ENCODE data around the gene CGB7. TPM values are rescaled to one million over a fixed set of nuclear protein-coding genes. Genes with fewer than 3 reads are reported as not detected.
"Not testable (repeated sequence)": the region's sequence is repeated elsewhere in the genome, so short reads cannot be mapped to it uniquely, and the experiment has no call there.

Gene CGB7
- total and polyA plus RNA-seq, 2 experiments from 2014 or later, result 0.54 to 2.2 TPM

DNA sequence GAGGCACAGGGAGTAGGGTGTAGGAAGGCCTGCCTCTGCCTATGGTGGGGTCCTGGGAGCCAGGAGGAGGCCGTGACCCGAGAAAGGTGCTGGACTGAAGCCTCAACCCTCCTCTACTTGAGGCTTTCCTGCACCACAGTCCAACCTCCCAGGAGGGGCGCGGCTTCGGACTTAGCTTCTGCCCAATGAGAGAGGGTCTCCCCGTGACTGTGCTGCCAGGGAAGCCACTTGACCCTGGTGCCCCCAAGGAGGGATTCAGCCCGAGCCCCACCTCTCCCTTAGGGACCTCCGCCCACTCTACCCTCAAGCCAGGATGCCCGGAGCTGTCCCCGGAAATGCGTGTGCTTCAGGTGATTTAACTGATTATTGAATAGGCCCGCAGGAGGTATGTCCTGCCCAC is 8.5 kb downstream of the CGB7 start, which contains the start of gene CGB8:
CGB8 (minus strand) TSS at position 101 of the 400 bp plus-strand sequence. CDS start 372 bp downstream, outside the sequence.
- H3K27ac ChIP-seq; H3K9ac ChIP-seq; H3F3A ChIP-seq (ENCODE audit: insufficient read depth); H3K79me2 ChIP-seq (ENCODE audit: insufficient read depth); H3K9me2 ChIP-seq (ENCODE audit: insufficient read depth); H3K4me2 ChIP-seq (ENCODE audit: unreplicated experiment); H2AFZ ChIP-seq; H3K9me3 ChIP-seq (ENCODE audit: low read depth); H3K27me3 ChIP-seq (replicated peaks; ENCODE audit: insufficient read depth); in situ Hi-C loops (cut with MboI); DNase-seq; H3K4me1 ChIP-seq (ENCODE audit: insufficient read depth); H4K20me1 ChIP-seq (ENCODE audit: insufficient read depth); H3K36me3 ChIP-seq (ENCODE audit: low read depth); H3K4me3 ChIP-seq: not testable (repeated sequence)
- WGBS, 2 experiments (ENCODE audit: low coverage in 1 of 2, low lambda C conversion rate in 2 of 2, missing lambda C conversion rate in 2 of 2), result 70 to 89% methylated on average over 5 to 10 of the region's 12 CpGs

DNA sequence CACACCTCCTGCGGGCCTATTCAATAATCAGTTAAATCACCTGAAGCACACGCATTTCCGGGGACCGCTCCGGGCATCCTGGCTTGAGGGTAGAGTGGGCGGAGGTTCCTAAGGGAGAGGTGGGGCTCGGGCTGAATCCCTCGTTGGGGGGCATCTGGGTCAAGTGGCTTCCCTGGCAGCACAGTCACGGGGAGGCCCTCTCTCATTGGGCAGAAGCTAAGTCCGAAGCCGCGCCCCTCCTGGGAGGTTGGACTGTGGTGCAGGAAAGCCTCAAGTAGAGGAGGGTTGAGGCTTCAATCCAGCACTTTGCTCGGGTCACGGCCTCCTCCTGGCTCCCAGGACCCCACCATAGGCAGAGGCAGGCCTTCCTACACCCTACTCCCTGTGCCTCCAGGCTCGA is 14.0 kb downstream of the CGB7 start, which contains the start of gene CGB5:
CGB5 (plus strand) TSS at position 301 of the 400 bp plus-strand sequence. CDS start 362 bp downstream, outside the sequence.
- H3F3A ChIP-seq (ENCODE audit: insufficient read depth); H3K36me3 ChIP-seq (ENCODE audit: low read depth); in situ Hi-C loops (cut with MboI); H3K4me2 ChIP-seq (ENCODE audit: unreplicated experiment); H3K9me2 ChIP-seq (ENCODE audit: insufficient read depth); DNase-seq; H3K79me2 ChIP-seq (ENCODE audit: insufficient read depth); H2AFZ ChIP-seq; H3K27me3 ChIP-seq (replicated peaks; ENCODE audit: insufficient read depth); H3K9me3 ChIP-seq (ENCODE audit: low read depth); H3K4me3 ChIP-seq; H3K27ac ChIP-seq; H3K9ac ChIP-seq; H3K4me1 ChIP-seq (ENCODE audit: insufficient read depth); H4K20me1 ChIP-seq (ENCODE audit: insufficient read depth): not testable (repeated sequence)
- 72 to 81% methylated on average over 12 to 15 of the region's 15 CpGs for WGBS, 2 experiments (ENCODE audit: low coverage in 1 of 2, low lambda C conversion rate in 2 of 2, missing lambda C conversion rate in 2 of 2)

DNA sequence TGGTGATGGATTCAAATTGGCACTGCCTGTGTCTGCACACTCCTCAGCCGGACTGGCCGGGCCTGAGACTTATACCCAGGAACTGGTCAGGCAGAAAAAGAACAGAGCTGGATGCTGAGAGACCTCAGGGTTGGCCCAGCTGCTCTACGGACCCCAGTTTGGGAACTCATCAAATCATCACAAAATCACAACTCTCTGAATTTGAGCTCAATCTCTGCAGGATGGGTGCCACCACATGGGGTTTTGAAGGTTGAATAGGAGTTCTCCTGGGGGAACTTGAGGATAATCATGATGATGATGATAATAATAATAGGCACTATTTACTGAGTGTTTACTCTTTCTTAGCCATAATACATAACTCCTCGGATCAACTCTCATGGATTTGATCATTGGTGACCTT is 14.9 kb downstream of the CGB7 start:
- WGBS, 2 experiments (ENCODE audit: low coverage in 1 of 2, low lambda C conversion rate in 2 of 2, missing lambda C conversion rate in 2 of 2), result 86 to 88% methylated on average over 2 of the region's 4 CpGs
- H2AFZ ChIP-seq; H3K79me2 ChIP-seq (ENCODE audit: insufficient read depth); in situ Hi-C loops (cut with MboI); H3K9ac ChIP-seq; H4K20me1 ChIP-seq (ENCODE audit: insufficient read depth); H3F3A ChIP-seq (ENCODE audit: insufficient read depth); H3K4me2 ChIP-seq (ENCODE audit: unreplicated experiment); H3K36me3 ChIP-seq (ENCODE audit: low read depth); H3K4me1 ChIP-seq (ENCODE audit: insufficient read depth); H3K27me3 ChIP-seq (replicated peaks; ENCODE audit: insufficient read depth); H3K4me3 ChIP-seq; H3K27ac ChIP-seq; H3K9me3 ChIP-seq (ENCODE audit: low read depth); DNase-seq; H3K9me2 ChIP-seq (ENCODE audit: insufficient read depth): not testable (repeated sequence)

DNA sequence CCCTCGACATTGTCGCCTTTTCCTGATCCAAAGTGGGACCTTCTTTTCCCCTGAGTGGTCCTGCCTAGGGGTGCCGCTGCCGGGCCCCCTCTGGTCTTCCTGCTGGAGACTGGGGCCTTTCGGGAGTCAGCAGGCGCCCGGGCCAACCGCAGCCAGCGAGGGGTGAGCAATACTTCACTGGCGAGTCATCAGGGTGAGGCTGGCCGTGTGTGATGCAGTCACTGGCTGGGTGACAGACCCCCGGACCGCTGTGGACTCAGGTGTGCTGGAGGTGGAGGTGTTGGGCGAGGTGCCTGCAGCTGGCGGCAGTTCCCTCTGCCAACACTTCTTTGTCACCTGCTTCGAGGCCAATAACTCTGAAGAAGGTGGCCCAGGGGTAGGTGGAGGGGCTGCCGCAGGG is 15.4 kb downstream of the CGB7 start:
- Histone ChIP-seq H3K27me3 (replicated peaks; ENCODE audit: insufficient read depth) (no peaks in the 10 kb centered on the region), H3K9me2 (ENCODE audit: insufficient read depth) (no peaks in the 10 kb centered on the region), H3K4me3 (no peak overlapping the region), H4K20me1 (ENCODE audit: insufficient read depth) (no peaks in the 10 kb centered on the region), H3F3A (ENCODE audit: insufficient read depth) (no peaks in the 10 kb centered on the region), H3K27ac (no peak overlapping the region), H3K9me3 (ENCODE audit: low read depth) (no peaks in the 10 kb centered on the region), H2AFZ (no peak overlapping the region), H3K36me3 (ENCODE audit: low read depth) (no peaks in the 10 kb centered on the region), H3K79me2 (ENCODE audit: insufficient read depth) (no peaks in the 10 kb centered on the region), H3K4me2 (ENCODE audit: unreplicated experiment) (no peak overlapping the region), H3K4me1 (ENCODE audit: insufficient read depth) (peaks cover 8% of the 10 kb centered on the region; the same call in 1 of the 2 replicates), H3K9ac (no peak overlapping the region)
- 69 to 71% methylated on average over 16 to 17 of the region's 17 CpGs for WGBS, 2 experiments (ENCODE audit: low coverage in 1 of 2, low lambda C conversion rate in 2 of 2, missing lambda C conversion rate in 2 of 2)
- TF ChIP-seq EZH2phosphoT487 (IDR thresholded peaks at IDR 0.05; ENCODE audit: insufficient read depth, low read depth) (no peak), EZH2 (IDR thresholded peaks at IDR 0.05; ENCODE audit: insufficient read depth, poor library complexity, severe bottlenecking) (no peak)
- peak; percentile 33 for DNase-seq
- in situ Hi-C loops (cut with MboI), result no loop called here

DNA sequence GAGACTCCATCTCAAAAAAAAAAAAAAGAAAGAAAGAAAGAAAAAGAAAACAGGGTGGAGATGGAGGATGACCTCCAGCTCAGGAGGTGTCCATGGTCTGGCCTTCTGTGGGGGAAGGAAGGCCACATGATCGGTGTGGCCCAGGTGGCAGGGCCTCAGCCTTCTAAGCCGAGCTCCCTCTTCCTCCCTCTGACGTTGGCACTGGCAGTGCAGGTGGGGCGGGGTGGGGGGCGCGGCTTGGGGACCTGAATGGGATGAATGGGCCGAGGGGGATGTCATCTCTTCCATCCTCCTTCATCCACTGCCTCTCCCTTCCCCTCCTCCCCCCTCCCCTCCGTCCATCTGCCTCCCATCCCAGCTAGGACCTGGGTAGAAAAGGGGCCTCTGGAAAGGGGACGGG is 17.8 kb downstream of the CGB7 start:
- H3K79me2 ChIP-seq (ENCODE audit: insufficient read depth); H3F3A ChIP-seq (ENCODE audit: insufficient read depth); H3K4me1 ChIP-seq (ENCODE audit: insufficient read depth); H3K9me3 ChIP-seq (ENCODE audit: low read depth); H3K9me2 ChIP-seq (ENCODE audit: insufficient read depth); H3K27ac ChIP-seq; H3K27me3 ChIP-seq (replicated peaks; ENCODE audit: insufficient read depth); in situ Hi-C loops (cut with MboI); H3K4me2 ChIP-seq (ENCODE audit: unreplicated experiment); H3K36me3 ChIP-seq (ENCODE audit: low read depth); H4K20me1 ChIP-seq (ENCODE audit: insufficient read depth); H3K9ac ChIP-seq; H2AFZ ChIP-seq; H3K4me3 ChIP-seq; DNase-seq: not testable (repeated sequence)
- WGBS, 2 experiments (ENCODE audit: low coverage in 1 of 2, low lambda C conversion rate in 2 of 2, missing lambda C conversion rate in 2 of 2), result 47 to 53% methylated on average over 5 to 8 of the region's 9 CpGs

DNA sequence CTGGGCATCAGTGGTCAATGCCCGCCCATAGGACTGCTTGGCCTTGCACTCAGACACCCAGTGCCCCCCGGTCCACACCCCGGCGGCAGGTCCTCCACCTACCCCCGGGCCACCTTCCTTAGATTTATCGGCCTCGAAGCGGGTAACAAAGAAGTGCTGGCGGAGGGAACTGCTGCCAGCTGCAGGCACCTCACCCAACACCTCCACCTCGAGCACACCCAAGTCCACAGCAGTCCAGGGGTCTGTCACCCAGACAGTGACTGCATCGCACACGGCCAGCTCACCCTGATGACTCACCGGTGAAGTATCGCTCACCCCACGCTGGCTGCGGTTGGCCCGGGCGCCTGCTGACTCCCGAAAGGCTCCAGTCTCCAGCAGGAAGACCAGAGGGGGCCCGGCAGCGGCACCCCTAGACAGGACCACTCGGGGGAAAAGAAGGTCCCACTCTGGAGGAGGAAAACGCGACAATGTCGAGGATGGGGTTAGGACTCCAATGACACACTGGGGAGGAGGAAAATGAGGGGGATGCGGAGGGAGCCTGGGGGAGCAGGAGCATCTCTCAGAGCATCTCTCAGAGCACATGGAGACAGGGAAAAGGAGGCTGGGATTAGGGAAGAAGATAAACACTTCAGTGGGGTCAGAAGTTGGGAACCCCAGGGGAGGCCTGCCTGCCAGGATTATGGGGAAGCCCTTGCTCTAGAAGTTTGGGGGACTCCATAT is 18.8 kb downstream of the CGB7 start:
- DNase-seq, result peak; percentile 87
- H3K4me2 ChIP-seq (ENCODE audit: unreplicated experiment); H3F3A ChIP-seq (ENCODE audit: insufficient read depth); H3K9me3 ChIP-seq (ENCODE audit: low read depth); in situ Hi-C loops (cut with MboI); H3K36me3 ChIP-seq (ENCODE audit: low read depth); H3K4me3 ChIP-seq; H2AFZ ChIP-seq; H3K9me2 ChIP-seq (ENCODE audit: insufficient read depth); H3K27me3 ChIP-seq (replicated peaks; ENCODE audit: insufficient read depth); H4K20me1 ChIP-seq (ENCODE audit: insufficient read depth); H3K4me1 ChIP-seq (ENCODE audit: insufficient read depth); H3K79me2 ChIP-seq (ENCODE audit: insufficient read depth): not testable (repeated sequence)
- 41 to 51% methylated on average over 20 to 26 of the region's 26 CpGs for WGBS, 2 experiments (ENCODE audit: low coverage in 1 of 2, low lambda C conversion rate in 2 of 2, missing lambda C conversion rate in 2 of 2)
- Histone ChIP-seq H3K9ac (peak overlapping the region; percentile 35; the same call in 1 of the 2 replicates), H3K27ac (peak overlapping the region; percentile 65)

DNA sequence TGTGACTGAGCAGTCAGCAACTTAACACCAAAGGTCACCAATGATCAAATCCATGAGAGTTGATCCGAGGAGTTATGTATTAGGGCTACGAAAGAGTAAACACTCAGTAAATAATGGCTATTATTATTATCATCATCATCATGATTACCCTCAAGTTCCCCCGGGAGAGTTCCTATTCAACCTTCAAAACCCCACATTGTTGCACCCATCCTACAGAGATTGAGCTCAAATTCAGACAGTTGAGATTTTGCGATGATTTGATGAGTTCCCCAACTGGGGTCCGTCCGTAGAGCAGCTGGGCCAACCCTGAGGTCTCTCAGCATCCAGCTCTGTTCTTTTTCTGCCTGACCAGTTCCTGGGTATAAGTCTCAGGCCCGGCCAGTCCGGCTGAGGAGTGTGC is 19.4 kb downstream of the CGB7 start:
- H3K4me2 ChIP-seq (ENCODE audit: unreplicated experiment); H3K4me1 ChIP-seq (ENCODE audit: insufficient read depth); H4K20me1 ChIP-seq (ENCODE audit: insufficient read depth); H3K27me3 ChIP-seq (replicated peaks; ENCODE audit: insufficient read depth); H2AFZ ChIP-seq; H3K4me3 ChIP-seq; H3K79me2 ChIP-seq (ENCODE audit: insufficient read depth); DNase-seq; H3K9ac ChIP-seq; H3K36me3 ChIP-seq (ENCODE audit: low read depth); in situ Hi-C loops (cut with MboI); H3K9me3 ChIP-seq (ENCODE audit: low read depth); H3K9me2 ChIP-seq (ENCODE audit: insufficient read depth); H3F3A ChIP-seq (ENCODE audit: insufficient read depth): not testable (repeated sequence)
- peak overlapping the region; percentile 65 for H3K27ac ChIP-seq
- 81 to 87% methylated on average over 8 of the region's 8 CpGs for WGBS, 2 experiments (ENCODE audit: low coverage in 1 of 2, low lambda C conversion rate in 2 of 2, missing lambda C conversion rate in 2 of 2)
